SK-N-MC (cell line): ENCODE measurements around the gene DGKB.
A peak's percentile ranks its signal among the peaks of the same experiment; 100 is the strongest.

Experiments
- DNase-seq: peaks from one replicate; pipeline ENCODE4 v3.0.0-alpha.2; 2011; ENCODE audit warnings: low read depth, low spot score
- H3K27ac ChIP-seq: fragments of 200-600 bp; sonication (generic); 2 replicates; pipeline ENCODE4 v1.5.1; 2016; ENCODE audit warnings: mixed run types
- H3K36me3 ChIP-seq: fragments of 200-600 bp; sonication (generic); 2 replicates; pipeline ENCODE4 v1.6.1; 2017; ENCODE audit warnings: antibody characterized with exemption, low read length, mixed read lengths; ENCODE audit not compliant: insufficient read depth
- H3K4me3 ChIP-seq: fragments of 200-600 bp; sonication (generic); 2 replicates; pipeline ENCODE4 v1.5.1; 2016
- H3K9ac ChIP-seq: fragments of 200-600 bp; sonication (generic); 2 replicates; pipeline ENCODE4 v1.8.0; 2017; ENCODE audit warnings: mixed run types, mixed read lengths; ENCODE audit not compliant: insufficient read length
- H3K9me3 ChIP-seq: fragments of 200-600 bp; sonication (generic); 2 replicates; pipeline ENCODE4 v1.6.1; 2017; ENCODE audit warnings: low read depth, mild to moderate bottlenecking, antibody characterized with exemption, low read length, moderate library complexity, mixed read lengths
- EZH2 ChIP-seq: fragments of 200-600 bp; sonication (generic); IDR thresholded peaks from one replicate; pipeline ENCODE4 v1.6.1; 2017; ENCODE audit warnings: antibody characterized with exemption
- FOXP2 ChIP-seq: optimal IDR thresholded peaks from 2 replicates; pipeline ENCODE3; 2011; ENCODE audit warnings: mild to moderate bottlenecking, moderate library complexity; ENCODE audit not compliant: insufficient read depth; ENCODE audit errors: extremely low read length, control extremely low read depth
- POLR2AphosphoS5 ChIP-seq: IDR thresholded peaks from 2 replicates; pipeline ENCODE4 v1.6.1; 2012; ENCODE audit warnings: mild to moderate bottlenecking, low read depth, low read length, borderline replicate concordance

DGKB gene

GRCh38 chr7:14123923-14124322 lies 778.6 kb downstream of the DGKB start:
- no peak for TF ChIP-seq POLR2AphosphoS5
- TF ChIP-seq FOXP2 = peak; percentile 92
- TF ChIP-seq EZH2 = no peak
- no peaks in the 10 kb centered on the region for H3K36me3 ChIP-seq

GRCh38 chr7:14115701-14116100 lies 786.9 kb downstream of the DGKB start:
- Histone ChIP-seq H3K27ac (no peak overlapping the region), H3K9ac (no peak overlapping the region), H3K36me3 (no peaks in the 10 kb centered on the region), H3K4me3 (no peak overlapping the region), H3K9me3 (no peaks in the 10 kb centered on the region)
- no peak for DNase-seq
- TF ChIP-seq POLR2AphosphoS5 (no peak), FOXP2 (no peak), EZH2 (no peak)

More at GRCh38 chr7:14123923-14124322, 778.6 kb downstream of the DGKB start:
- DNase-seq = peak; percentile 14
- Histone ChIP-seq H3K9ac (no peak overlapping the region), H3K4me3 (peak overlapping the region; percentile 44), H3K9me3 (no peaks in the 10 kb centered on the region), H3K27ac (peak overlapping the region; percentile 90)

- no peaks in the 10 kb centered on the region for H3K9me3 ChIP-seq
- no peak for DNase-seq
- H3K36me3 ChIP-seq = no peaks in the 10 kb centered on the region
- H3K9ac ChIP-seq = no peak overlapping the region
- TF ChIP-seq EZH2 (no peak), POLR2AphosphoS5 (no peak), FOXP2 (no peak)
- no peak overlapping the region for H3K27ac ChIP-seq
- no peak overlapping the region for H3K4me3 ChIP-seq
These were observed 797.7 kb downstream of the DGKB start for GRCh38 chr7:14104861-14105260.

DNA sequence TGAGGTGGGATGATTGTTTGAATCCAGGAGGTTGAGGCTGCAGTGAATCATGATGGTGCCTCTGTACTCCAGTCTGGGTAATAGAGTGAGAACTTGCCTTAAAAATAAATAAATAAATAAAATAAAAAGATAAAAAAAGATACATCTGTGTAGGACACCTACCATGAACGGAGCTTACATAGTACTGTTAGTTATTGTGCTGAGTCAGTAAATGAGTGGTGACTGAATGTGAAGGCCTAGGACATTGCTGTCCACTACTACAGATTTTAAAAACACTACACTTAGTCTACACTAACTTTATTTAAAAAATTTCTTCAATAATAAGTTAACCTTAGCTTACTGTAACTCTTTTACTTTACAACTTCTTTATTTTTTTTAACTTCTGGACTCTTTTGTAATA lies 806.4 kb downstream of the DGKB start:
- no peak for DNase-seq
- H3K9ac ChIP-seq = no peak overlapping the region
- no peak overlapping the region for H3K27ac ChIP-seq

DNA sequence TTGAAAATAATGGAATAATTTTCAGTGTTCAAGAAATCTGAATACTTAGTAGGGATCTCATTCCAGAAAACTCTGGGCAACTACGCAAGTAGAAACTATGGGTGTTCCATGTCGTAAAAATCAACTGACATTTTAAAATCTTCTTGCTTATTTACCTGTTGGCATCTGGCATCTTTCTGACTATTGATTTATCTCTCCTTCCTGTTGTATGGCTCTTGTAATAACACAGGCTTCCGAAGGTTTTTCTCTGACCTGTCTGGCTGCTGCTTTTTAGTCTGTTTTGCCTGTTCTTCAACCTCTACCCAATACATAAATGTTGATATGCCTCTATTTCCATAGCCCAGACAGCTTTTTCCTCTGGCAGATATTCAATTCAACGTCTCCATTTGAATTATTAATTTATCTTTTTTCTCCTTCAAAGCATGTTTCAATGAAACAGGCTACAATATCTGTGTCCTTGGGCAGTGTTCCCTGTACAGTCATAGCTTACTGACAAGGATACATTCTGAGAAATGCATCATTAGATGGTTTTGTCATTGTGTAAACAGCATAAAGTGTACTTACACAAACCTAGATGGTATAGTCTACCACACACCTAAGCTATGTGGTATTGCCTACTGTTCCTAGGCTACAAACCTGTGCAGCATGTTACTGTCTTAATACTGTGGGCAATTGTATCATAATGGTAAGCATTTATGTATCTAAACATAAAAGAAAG lies 807.2 kb downstream of the DGKB start:
- H3K4me3 ChIP-seq = no peak overlapping the region
- H3K9me3 ChIP-seq = no peaks in the 10 kb centered on the region
- DNase-seq = no peak
- H3K36me3 ChIP-seq = no peaks in the 10 kb centered on the region
- TF ChIP-seq EZH2 = no peak
- TF ChIP-seq FOXP2 = no peak
- no peak for TF ChIP-seq POLR2AphosphoS5
- H3K27ac ChIP-seq = no peak overlapping the region
- H3K9ac ChIP-seq = no peak overlapping the region

More for the DNA sequence above, 806.4 kb downstream of the DGKB start:
- Histone ChIP-seq H3K36me3 (no peaks in the 10 kb centered on the region), H3K4me3 (no peak overlapping the region), H3K9me3 (no peaks in the 10 kb centered on the region)
- no peak for TF ChIP-seq EZH2
- TF ChIP-seq POLR2AphosphoS5 = no peak
- no peak for TF ChIP-seq FOXP2
